ENCODE measurements around the gene HEMK1.

Gene HEMK1

GRCh38 chr3:50533807-50534461 is 35.4 kb upstream of the HEMK1 start:
- Histone ChIP-seq H3K36me3 (ENCODE audit: control insufficient read depth, insufficient read depth, low read length) (no peaks in the 10 kb centered on the region), H3K27me3 (ENCODE audit: control insufficient read depth, insufficient read depth, low read length) (peaks cover 18% of the 10 kb centered on the region), H3K4me1 (ENCODE audit: control insufficient read depth, insufficient read depth, low read length) (no peaks in the 10 kb centered on the region), H3K9ac (ENCODE audit: low read length) (no peak overlapping the region), H3K9me3 (ENCODE audit: control insufficient read depth, low read length) (no peaks in the 10 kb centered on the region), H3K4me3 (ENCODE audit: low read length) (no peak overlapping the region)

- no peaks in the 10 kb centered on the region for H3K4me1 ChIP-seq (ENCODE audit: control insufficient read depth, insufficient read depth, low read length)
- H3K27me3 ChIP-seq (ENCODE audit: control insufficient read depth, insufficient read depth, low read length): peaks cover 18% of the 10 kb centered on the region
- H3K4me3 ChIP-seq (ENCODE audit: low read length): no peak overlapping the region
Measured at GRCh38 chr3:50534681-50535330, 34.5 kb upstream of the HEMK1 start.

GRCh38 chr3:50536471-50537180 is 32.7 kb upstream of the HEMK1 start:
- Histone ChIP-seq H3K4me3 (ENCODE audit: low read length) (no peak overlapping the region), H3K4me1 (ENCODE audit: control insufficient read depth, insufficient read depth, low read length) (no peaks in the 10 kb centered on the region), H3K9me3 (ENCODE audit: control insufficient read depth, low read length) (no peaks in the 10 kb centered on the region), H3K9ac (ENCODE audit: low read length) (no peak overlapping the region), H3K27me3 (ENCODE audit: control insufficient read depth, insufficient read depth, low read length) (peaks cover 1% of the 10 kb centered on the region), H3K36me3 (ENCODE audit: control insufficient read depth, insufficient read depth, low read length) (no peaks in the 10 kb centered on the region)

More at GRCh38 chr3:50534681-50535330, 34.5 kb upstream of the HEMK1 start:
- no peak overlapping the region for H3K9ac ChIP-seq (ENCODE audit: low read length)
- no peaks in the 10 kb centered on the region for H3K9me3 ChIP-seq (ENCODE audit: control insufficient read depth, low read length)
- H3K36me3 ChIP-seq (ENCODE audit: control insufficient read depth, insufficient read depth, low read length): no peaks in the 10 kb centered on the region

DNA sequence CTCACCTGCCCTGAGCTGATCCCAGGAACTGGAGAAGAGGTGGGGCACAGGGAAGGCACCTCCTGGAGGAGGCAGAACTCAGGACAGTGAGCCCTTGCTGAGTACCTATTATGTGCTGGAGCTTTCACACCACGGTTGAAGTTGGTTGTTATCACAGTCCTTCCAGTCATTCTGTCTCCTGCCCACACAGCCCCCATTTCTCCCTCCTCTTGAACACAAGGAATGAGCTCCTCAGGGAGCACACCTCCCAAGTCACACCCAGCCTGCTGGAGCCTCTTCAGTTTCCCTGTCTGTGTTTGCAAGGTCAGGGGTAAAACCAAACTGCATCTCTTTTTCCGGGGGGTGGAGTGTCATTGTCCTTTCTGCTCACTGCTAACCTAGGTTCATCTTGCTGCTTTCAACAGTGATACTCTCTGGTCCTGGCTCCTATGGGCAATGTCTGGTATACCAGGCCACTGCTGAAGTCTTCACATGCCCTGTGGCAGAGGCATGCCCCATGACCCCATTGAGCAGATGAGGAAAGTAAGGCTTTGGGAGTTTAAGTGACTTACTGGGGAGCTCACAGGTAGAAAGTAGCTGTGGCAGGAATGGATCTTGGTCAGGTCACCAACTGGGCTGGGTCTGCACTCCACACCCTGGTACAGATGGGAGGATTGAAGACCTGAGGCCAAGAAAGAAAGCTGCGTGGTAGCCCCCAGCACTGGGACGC is 31.7 kb upstream of the HEMK1 start:
- Histone ChIP-seq H3K9me3 (ENCODE audit: control insufficient read depth, low read length) (no peaks in the 10 kb centered on the region), H3K4me3 (ENCODE audit: low read length) (no peak overlapping the region), H3K4me1 (ENCODE audit: control insufficient read depth, insufficient read depth, low read length) (no peaks in the 10 kb centered on the region), H3K27me3 (ENCODE audit: control insufficient read depth, insufficient read depth, low read length) (peaks cover 4% of the 10 kb centered on the region), H3K36me3 (ENCODE audit: control insufficient read depth, insufficient read depth, low read length) (no peaks in the 10 kb centered on the region), H3K9ac (ENCODE audit: low read length) (no peak overlapping the region)

DNA sequence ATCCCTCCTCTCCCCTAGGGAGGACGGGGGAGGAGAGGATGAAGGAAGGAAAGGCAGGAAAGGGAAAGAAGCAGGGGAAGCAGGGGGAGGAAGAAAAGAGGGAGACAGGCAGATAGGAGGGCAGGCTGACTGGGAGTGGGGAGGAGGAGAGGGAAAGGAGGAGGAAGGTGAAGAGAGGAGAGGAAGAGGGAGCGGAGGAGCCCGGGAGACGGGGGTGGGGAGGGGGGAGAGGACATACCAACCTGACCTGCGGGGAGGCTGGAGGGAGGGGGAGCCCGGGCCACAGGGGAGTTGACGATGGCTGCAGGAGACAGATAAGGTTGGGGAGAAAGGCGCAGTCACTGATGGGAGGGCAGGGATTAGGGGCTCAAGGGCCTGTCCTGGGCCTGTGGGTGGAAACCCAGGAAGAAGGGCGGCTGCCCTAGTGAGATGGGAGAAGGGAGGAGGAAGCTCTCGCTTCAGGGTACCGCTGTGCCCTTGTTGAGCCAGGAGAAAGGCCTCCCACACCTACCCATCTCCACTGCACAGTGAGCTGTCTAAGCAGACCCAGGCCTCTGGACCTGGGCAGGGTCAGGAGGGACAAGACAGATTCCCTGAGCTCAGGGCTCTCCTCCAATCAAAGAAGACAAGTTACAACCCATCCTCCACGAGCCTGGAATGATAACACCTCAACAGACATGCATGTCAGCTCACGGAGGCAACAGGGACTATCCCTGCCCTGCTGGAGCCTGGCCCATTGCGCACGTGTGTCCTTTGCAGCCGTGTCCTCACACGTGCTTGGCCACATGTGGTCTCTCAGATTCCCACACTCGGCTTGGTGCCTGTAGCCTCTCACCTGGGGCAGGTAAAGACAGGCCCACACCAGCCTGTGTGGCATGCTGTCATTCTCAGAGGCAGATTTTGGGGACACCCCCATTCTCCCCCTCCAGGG is 29.7 kb upstream of the HEMK1 start:
- H3K27me3 ChIP-seq (ENCODE audit: control insufficient read depth, insufficient read depth, low read length): peaks cover 4% of the 10 kb centered on the region
- no peaks in the 10 kb centered on the region for H3K9me3 ChIP-seq (ENCODE audit: control insufficient read depth, low read length)

GRCh38 chr3:50542177-50543034 is 26.9 kb upstream of the HEMK1 start:
- Histone ChIP-seq H3K4me3 (ENCODE audit: low read length) (no peak overlapping the region), H3K9ac (ENCODE audit: low read length) (no peak overlapping the region), H3K4me1 (ENCODE audit: control insufficient read depth, insufficient read depth, low read length) (no peaks in the 10 kb centered on the region), H3K27me3 (ENCODE audit: control insufficient read depth, insufficient read depth, low read length) (peaks cover 4% of the 10 kb centered on the region), H3K36me3 (ENCODE audit: control insufficient read depth, insufficient read depth, low read length) (no peaks in the 10 kb centered on the region), H3K9me3 (ENCODE audit: control insufficient read depth, low read length) (no peaks in the 10 kb centered on the region)

More for the DNA sequence above, 29.7 kb upstream of the HEMK1 start:
- H3K9ac ChIP-seq (ENCODE audit: low read length): no peak overlapping the region
- no peaks in the 10 kb centered on the region for H3K4me1 ChIP-seq (ENCODE audit: control insufficient read depth, insufficient read depth, low read length)
- no peak overlapping the region for H3K4me3 ChIP-seq (ENCODE audit: low read length)
- no peaks in the 10 kb centered on the region for H3K36me3 ChIP-seq (ENCODE audit: control insufficient read depth, insufficient read depth, low read length)

GRCh38 chr3:50545781-50546180 is 23.5 kb upstream of the HEMK1 start:
- no peaks in the 10 kb centered on the region for H3K4me1 ChIP-seq (ENCODE audit: control insufficient read depth, insufficient read depth, low read length)

DNA sequence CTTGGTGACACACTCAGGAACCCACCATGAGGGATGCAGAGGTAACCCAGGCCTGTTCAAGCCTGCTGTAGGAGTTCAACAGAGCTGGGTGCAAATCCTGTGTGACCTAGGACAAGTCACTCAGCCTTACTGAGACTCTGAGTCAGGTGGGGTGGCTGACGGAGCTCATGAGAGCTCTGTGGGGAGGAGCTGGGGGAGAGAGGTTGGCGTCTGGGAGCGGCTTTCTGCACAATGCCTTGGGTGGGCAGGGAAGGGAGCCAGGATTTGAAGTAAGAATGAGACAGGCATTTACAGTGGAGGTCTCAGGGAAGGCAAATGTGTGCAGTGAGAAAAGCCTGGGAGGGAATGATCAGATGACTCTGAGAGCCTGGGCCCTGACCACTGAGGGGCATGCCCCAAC is 20.1 kb upstream of the HEMK1 start:
- H3K27me3 ChIP-seq (ENCODE audit: control insufficient read depth, insufficient read depth, low read length): peaks cover 4% of the 10 kb centered on the region
- H3K36me3 ChIP-seq (ENCODE audit: control insufficient read depth, insufficient read depth, low read length): no peaks in the 10 kb centered on the region
- no peaks in the 10 kb centered on the region for H3K9me3 ChIP-seq (ENCODE audit: control insufficient read depth, low read length)
- H3K4me1 ChIP-seq (ENCODE audit: control insufficient read depth, insufficient read depth, low read length): no peaks in the 10 kb centered on the region
- H3K4me3 ChIP-seq (ENCODE audit: low read length): no peak overlapping the region
- no peak overlapping the region for H3K9ac ChIP-seq (ENCODE audit: low read length)

More at GRCh38 chr3:50545781-50546180, 23.5 kb upstream of the HEMK1 start:
- Histone ChIP-seq H3K9me3 (ENCODE audit: control insufficient read depth, low read length) (no peaks in the 10 kb centered on the region), H3K4me3 (ENCODE audit: low read length) (no peak overlapping the region), H3K36me3 (ENCODE audit: control insufficient read depth, insufficient read depth, low read length) (no peaks in the 10 kb centered on the region), H3K9ac (ENCODE audit: low read length) (no peak overlapping the region), H3K27me3 (ENCODE audit: control insufficient read depth, insufficient read depth, low read length) (peaks cover 4% of the 10 kb centered on the region)

DNA sequence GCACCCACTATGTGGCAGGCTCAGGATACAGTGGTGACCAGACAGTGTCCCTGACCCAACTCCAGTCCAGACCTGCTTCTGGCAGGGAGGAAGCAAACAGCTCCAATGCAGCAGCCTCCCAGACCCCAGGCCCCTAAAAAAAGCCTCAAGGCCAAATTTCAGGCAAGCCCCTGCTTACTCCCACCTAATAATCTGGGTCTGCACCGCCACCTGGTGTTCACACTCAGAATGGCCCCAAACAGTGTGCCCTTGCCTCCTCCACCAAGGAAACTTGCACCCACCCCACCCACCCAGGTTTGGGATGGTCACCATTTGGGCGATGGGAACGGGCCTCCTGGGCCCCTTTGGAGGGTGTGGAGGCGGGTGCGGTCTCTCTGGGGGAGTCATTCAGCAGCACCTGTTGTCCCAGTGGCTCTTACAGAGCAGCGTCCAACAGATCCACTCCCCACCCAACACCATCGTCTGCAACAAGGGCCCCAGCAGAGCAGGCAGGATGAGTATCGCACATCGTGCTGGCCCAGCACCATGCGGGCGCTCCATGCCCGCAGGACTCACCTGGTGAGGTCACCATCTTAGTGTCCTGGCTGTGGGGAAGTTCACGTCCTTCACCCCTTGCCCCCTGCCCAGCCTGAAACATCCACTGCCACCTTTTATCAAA is 19.1 kb upstream of the HEMK1 start:
- Histone ChIP-seq H3K36me3 (ENCODE audit: control insufficient read depth, insufficient read depth, low read length) (no peaks in the 10 kb centered on the region), H3K4me1 (ENCODE audit: control insufficient read depth, insufficient read depth, low read length) (no peaks in the 10 kb centered on the region), H3K9ac (ENCODE audit: low read length) (no peak overlapping the region), H3K9me3 (ENCODE audit: control insufficient read depth, low read length) (no peaks in the 10 kb centered on the region), H3K27me3 (ENCODE audit: control insufficient read depth, insufficient read depth, low read length) (peaks cover 4% of the 10 kb centered on the region), H3K4me3 (ENCODE audit: low read length) (no peak overlapping the region)

GRCh38 chr3:50551054-50551659 is 18.2 kb upstream of the HEMK1 start:
- Histone ChIP-seq H3K27me3 (ENCODE audit: control insufficient read depth, insufficient read depth, low read length) (peaks cover 6% of the 10 kb centered on the region), H3K4me1 (ENCODE audit: control insufficient read depth, insufficient read depth, low read length) (no peaks in the 10 kb centered on the region), H3K9ac (ENCODE audit: low read length) (no peak overlapping the region), H3K4me3 (ENCODE audit: low read length) (no peak overlapping the region), H3K9me3 (ENCODE audit: control insufficient read depth, low read length) (no peaks in the 10 kb centered on the region), H3K36me3 (ENCODE audit: control insufficient read depth, insufficient read depth, low read length) (no peaks in the 10 kb centered on the region)

All from mucosa of stomach (tissue), 1 donor.